ENCODE data around the gene PNMA5.

PNMA5 gene

GRCh38 chrX:152941328-152942076, 52.4 kb downstream of the PNMA5 start:
- peak; percentile 22 for DNase-seq (ENCODE audit: low read depth, low spot score)
- no peak overlapping the region for H3K27ac ChIP-seq (ENCODE audit: low read length)
- whole genome bisulfite sequencing (ENCODE audit: insufficient coverage, insufficient read length): no CpG with 5 or more reads among the region's 70 CpGs

More at GRCh38 chrX:152941328-152942076, 52.4 kb downstream of the PNMA5 start:
- Histone ChIP-seq H3K4me1 (ENCODE audit: control insufficient read depth, insufficient read depth, low read length) (no peaks in the 10 kb centered on the region; the same call in 1 of the 2 replicates), H3K36me3 (ENCODE audit: control insufficient read depth, insufficient read depth, low read length) (no peaks in the 10 kb centered on the region), H3K9me3 (ENCODE audit: control insufficient read depth, insufficient read depth, low read length) (no peaks in the 10 kb centered on the region), H3K27me3 (ENCODE audit: control insufficient read depth, insufficient read depth, low read length) (no peaks in the 10 kb centered on the region), H3K4me3 (ENCODE audit: low read length) (peak overlapping the region; percentile 50; the same call in 1 of the 2 replicates)
